SK-N-MC (cell line): Measurements from ENCODE around the gene DCBLD1.

Experiments used
- DNase-seq: peaks from one replicate; pipeline ENCODE4 v3.0.0-alpha.2; 2011; ENCODE audit warnings: low read depth, low spot score
- H3K27ac ChIP-seq: fragments of 200-600 bp; sonication (generic); 2 replicates; pipeline ENCODE4 v1.5.1; 2016; ENCODE audit warnings: mixed run types
- H3K36me3 ChIP-seq: fragments of 200-600 bp; sonication (generic); 2 replicates; pipeline ENCODE4 v1.6.1; 2017; ENCODE audit warnings: antibody characterized with exemption, low read length, mixed read lengths; ENCODE audit not compliant: insufficient read depth
- H3K4me3 ChIP-seq: fragments of 200-600 bp; sonication (generic); 2 replicates; pipeline ENCODE4 v1.5.1; 2016
- H3K9ac ChIP-seq: fragments of 200-600 bp; sonication (generic); 2 replicates; pipeline ENCODE4 v1.8.0; 2017; ENCODE audit warnings: mixed run types, mixed read lengths; ENCODE audit not compliant: insufficient read length
- H3K9me3 ChIP-seq: fragments of 200-600 bp; sonication (generic); 2 replicates; pipeline ENCODE4 v1.6.1; 2017; ENCODE audit warnings: low read depth, mild to moderate bottlenecking, antibody characterized with exemption, low read length, moderate library complexity, mixed read lengths
- EZH2 ChIP-seq: fragments of 200-600 bp; sonication (generic); IDR thresholded peaks from one replicate; pipeline ENCODE4 v1.6.1; 2017; ENCODE audit warnings: antibody characterized with exemption
- FOXP2 ChIP-seq: optimal IDR thresholded peaks from 2 replicates; pipeline ENCODE3; 2011; ENCODE audit warnings: mild to moderate bottlenecking, moderate library complexity; ENCODE audit not compliant: insufficient read depth; ENCODE audit errors: extremely low read length, control extremely low read depth
- POLR2AphosphoS5 ChIP-seq: IDR thresholded peaks from 2 replicates; pipeline ENCODE4 v1.6.1; 2012; ENCODE audit warnings: mild to moderate bottlenecking, low read depth, low read length, borderline replicate concordance

The DCBLD1 gene

GRCh38 chr6:117550618-117551242 lies 68.3 kb downstream of the DCBLD1 start:
- no peaks in the 10 kb centered on the region for H3K36me3 ChIP-seq
- no peak overlapping the region for H3K4me3 ChIP-seq
- no peak overlapping the region for H3K9ac ChIP-seq
- H3K9me3 ChIP-seq, result no peaks in the 10 kb centered on the region
- DNase-seq, result no peak
- TF ChIP-seq POLR2AphosphoS5, result no peak
- no peak overlapping the region for H3K27ac ChIP-seq

- Histone ChIP-seq H3K27ac (no peak overlapping the region), H3K4me3 (no peak overlapping the region), H3K9ac (no peak overlapping the region), H3K9me3 (no peaks in the 10 kb centered on the region), H3K36me3 (no peaks in the 10 kb centered on the region)
- DNase-seq, result no peak
- TF ChIP-seq EZH2 (no peak), POLR2AphosphoS5 (no peak), FOXP2 (no peak)
These were observed 70.1 kb downstream of the DCBLD1 start for GRCh38 chr6:117552618-117553017.

GRCh38 chr6:117553142-117553541 lies 70.7 kb downstream of the DCBLD1 start:
- no peak for TF ChIP-seq FOXP2
- Histone ChIP-seq H3K36me3 (no peaks in the 10 kb centered on the region), H3K4me3 (no peak overlapping the region), H3K27ac (no peak overlapping the region), H3K9me3 (no peaks in the 10 kb centered on the region), H3K9ac (no peak overlapping the region)
- DNase-seq, result no peak

- peaks cover 8% of the 10 kb centered on the region for H3K36me3 ChIP-seq
- H3K4me3 ChIP-seq, result no peak overlapping the region
- no peaks in the 10 kb centered on the region for H3K9me3 ChIP-seq
- DNase-seq, result no peak
- TF ChIP-seq POLR2AphosphoS5 (no peak), FOXP2 (no peak), EZH2 (no peak)
- H3K27ac ChIP-seq, result no peak overlapping the region
- H3K9ac ChIP-seq, result no peak overlapping the region
These were observed 72.9 kb downstream of the DCBLD1 start for GRCh38 chr6:117555262-117555849.

GRCh38 chr6:117555882-117556498 lies 73.5 kb downstream of the DCBLD1 start:
- no peak overlapping the region for H3K4me3 ChIP-seq
- no peak overlapping the region for H3K9ac ChIP-seq
- peak; percentile 20 for DNase-seq
- H3K27ac ChIP-seq, result no peak overlapping the region
- no peaks in the 10 kb centered on the region for H3K9me3 ChIP-seq
- TF ChIP-seq FOXP2 (no peak), EZH2 (no peak), POLR2AphosphoS5 (no peak)
- peaks cover 8% of the 10 kb centered on the region for H3K36me3 ChIP-seq

- no peak for DNase-seq
- no peaks in the 10 kb centered on the region for H3K9me3 ChIP-seq
- no peak overlapping the region for H3K9ac ChIP-seq
- H3K4me3 ChIP-seq, result no peak overlapping the region
- no peak overlapping the region for H3K27ac ChIP-seq
- TF ChIP-seq EZH2 (no peak), FOXP2 (no peak), POLR2AphosphoS5 (0 out of 2 replicates have a peak, but pooled peaks have one; percentile 16)
- peaks cover 16% of the 10 kb centered on the region for H3K36me3 ChIP-seq
These were observed 75.5 kb downstream of the DCBLD1 start for GRCh38 chr6:117557951-117558350.

- Histone ChIP-seq H3K9me3 (no peaks in the 10 kb centered on the region), H3K36me3 (peaks cover 20% of the 10 kb centered on the region), H3K9ac (no peak overlapping the region), H3K4me3 (no peak overlapping the region), H3K27ac (no peak overlapping the region)
- no peak for DNase-seq
- TF ChIP-seq EZH2, result no peak
- no peak for TF ChIP-seq FOXP2
- TF ChIP-seq POLR2AphosphoS5, result no peak; the same call in 1 of the 2 replicates
These were observed 76.3 kb downstream of the DCBLD1 start for GRCh38 chr6:117558818-117559217.

- Histone ChIP-seq H3K4me3 (no peak overlapping the region), H3K9me3 (no peaks in the 10 kb centered on the region), H3K36me3 (peaks cover 20% of the 10 kb centered on the region), H3K27ac (no peak overlapping the region), H3K9ac (no peak overlapping the region)
- TF ChIP-seq EZH2, result no peak
- TF ChIP-seq POLR2AphosphoS5, result no peak
- no peak for TF ChIP-seq FOXP2
- no peak for DNase-seq
These were observed 76.8 kb downstream of the DCBLD1 start for GRCh38 chr6:117559299-117559698.

- TF ChIP-seq POLR2AphosphoS5 (no peak), FOXP2 (no peak), EZH2 (no peak)
- Histone ChIP-seq H3K9ac (no peak overlapping the region), H3K36me3 (peaks cover 37% of the 10 kb centered on the region), H3K9me3 (no peaks in the 10 kb centered on the region), H3K27ac (0 out of 2 replicates have a peak overlapping the region, but pooled peaks have one; percentile 2), H3K4me3 (no peak overlapping the region)
- DNase-seq, result no peak
These were observed 78.7 kb downstream of the DCBLD1 start for GRCh38 chr6:117561128-117561527.
